Hindlimb muscle (tissue), 1 donor: ENCODE data around the gene CAMTA1. TPM values are rescaled to one million over a fixed set of nuclear protein-coding genes. Genes with fewer than 3 reads are reported as not detected.

Source experiments
- DNase-seq: peaks from one replicate; pipeline ENCODE4 v3.0.0-alpha.2; 2013
- polyA plus RNA-seq: library from polyadenylated mRNA; unstranded; fragments of 120-200 nt; gene quantifications from one replicate; pipeline ENCODE4 v1.2.1, GENCODE V29; 2013; ENCODE audit not compliant: insufficient read length

CAMTA1 gene
- polyA plus RNA-seq, 1 donor: 39.5 TPM

DNA sequence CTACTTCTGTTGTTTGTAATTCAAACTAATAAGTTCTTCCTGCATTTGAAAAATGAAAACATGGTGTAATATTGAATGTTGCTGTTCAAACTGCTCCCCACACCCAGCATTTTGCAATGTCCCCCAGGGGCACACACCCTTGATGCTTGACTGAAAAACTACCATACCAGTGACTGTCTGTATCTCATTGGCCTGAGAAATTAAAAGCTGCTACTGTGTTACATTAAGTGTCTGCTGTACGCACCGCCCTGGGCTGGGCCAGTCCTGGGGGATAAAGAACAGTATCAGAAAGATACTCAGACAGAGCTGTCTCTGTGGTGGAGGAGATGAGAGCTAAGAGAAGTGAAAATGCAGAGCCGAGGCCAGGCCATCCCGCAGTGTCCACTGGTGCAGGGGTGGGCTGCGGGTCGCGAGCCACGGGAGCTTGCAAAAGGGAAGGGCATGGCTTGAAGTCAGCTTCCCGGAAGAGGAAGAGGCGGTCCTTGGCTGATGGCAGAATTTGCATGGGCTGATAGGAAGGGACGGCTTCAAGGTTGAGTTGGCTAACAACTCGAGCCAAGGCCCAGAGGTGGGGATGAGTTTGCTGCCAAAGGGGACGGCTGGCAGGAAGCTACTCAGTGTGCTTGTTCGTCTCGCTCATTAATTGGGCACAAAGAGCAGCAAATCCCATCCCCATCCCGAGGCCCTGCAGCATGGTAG, 656.0 kb downstream of the CAMTA1 start:
- no peak for DNase-seq

DNA sequence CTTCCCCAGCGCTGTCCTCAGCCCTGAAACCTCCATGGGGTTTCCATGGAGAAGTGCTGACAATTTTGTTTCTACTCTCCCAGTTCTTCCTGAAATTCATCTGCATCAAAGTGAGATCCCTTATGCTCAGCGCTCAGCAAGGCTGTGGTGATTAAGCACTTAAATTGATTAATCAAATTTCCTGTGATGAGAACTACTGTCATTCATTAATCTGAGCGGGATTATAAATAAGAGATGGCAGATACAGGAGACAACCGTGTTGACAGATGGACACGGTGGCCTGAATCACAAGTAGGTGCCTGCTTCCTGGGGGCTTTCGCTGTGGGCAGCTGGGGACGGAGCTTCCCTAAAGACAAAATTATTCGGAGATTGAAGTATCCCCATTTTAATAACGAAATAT, 656.8 kb downstream of the CAMTA1 start:
- no peak for DNase-seq

DNA sequence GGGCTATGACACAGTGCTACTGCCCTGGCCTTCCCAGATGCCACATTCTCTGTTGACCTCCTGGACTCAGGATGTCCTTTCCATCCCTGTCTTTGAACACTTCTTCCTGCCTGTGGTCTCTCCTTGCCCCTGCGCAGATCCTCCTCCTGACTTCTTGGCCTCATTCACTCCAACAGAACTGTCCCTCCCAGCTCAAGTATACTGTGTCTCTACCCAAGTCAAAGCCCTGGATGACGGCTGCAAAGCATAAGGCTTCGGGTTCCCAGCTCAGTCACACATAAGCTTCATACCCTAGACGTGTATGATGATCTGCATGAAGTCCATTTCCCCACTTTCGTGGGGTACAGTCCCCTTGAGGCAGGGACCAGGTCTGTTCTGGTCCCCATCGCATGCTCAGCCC, 657.7 kb downstream of the CAMTA1 start:
- no peak for DNase-seq

DNA sequence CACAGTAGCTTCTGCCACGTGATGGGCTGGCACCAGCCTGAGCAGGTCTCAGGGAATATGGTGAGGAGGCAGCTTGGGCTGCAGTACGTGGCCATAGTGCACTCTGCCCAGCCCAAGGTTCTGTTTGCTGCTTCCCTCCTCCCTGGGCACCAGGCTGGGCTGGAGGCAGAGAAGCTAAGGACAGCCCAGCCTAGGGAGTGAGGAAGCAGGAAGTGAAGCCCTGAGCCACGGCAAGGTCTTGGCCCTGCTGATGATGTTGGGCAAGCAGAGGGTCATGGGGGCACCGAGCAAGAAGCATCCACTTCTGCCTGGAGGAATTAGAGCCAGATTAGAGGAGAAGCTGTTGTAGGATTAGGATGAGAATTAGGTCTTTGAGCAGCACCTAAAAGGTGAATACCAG, 659.1 kb downstream of the CAMTA1 start:
- no peak for DNase-seq

DNA sequence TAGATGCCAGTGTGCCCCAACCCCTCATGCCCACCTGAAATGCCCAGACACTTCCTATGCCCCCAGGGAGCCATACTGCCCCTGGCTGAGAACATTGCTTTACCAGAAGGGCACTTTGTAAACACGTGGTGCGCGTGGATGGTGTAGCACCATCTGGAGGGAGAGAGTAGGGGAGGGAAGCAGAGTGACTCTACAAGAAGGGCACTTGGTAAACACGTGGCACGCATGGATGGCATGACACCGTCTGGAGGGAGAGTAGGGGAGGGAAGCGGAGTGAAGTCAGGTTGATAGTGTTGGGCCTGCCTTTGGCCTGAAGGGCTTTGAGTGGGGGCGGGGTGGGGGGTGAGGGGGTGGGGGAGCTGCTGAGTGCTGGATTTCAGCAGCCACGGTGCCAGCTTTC, 661.8 kb downstream of the CAMTA1 start:
- no peak for DNase-seq

DNA sequence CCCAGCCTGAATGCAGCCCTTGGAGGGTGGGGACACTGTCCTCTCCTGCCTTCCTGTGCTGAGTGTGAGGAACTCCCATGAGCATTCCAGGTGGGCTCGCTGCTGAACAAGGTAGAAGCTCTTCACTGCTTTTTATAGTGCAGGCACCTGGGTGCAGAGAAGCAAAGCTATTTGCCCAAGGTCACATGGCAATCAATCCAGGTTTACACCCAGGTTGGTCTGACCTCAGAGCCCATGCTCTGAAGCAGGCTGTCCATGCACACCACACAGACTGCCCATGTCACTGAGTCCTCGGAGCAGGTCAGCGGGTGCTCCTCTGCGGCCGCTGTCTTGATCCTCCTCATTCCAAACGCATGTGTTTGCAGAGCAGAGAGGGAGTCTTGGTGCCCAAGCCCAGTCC, 662.5 kb downstream of the CAMTA1 start:
- no peak for DNase-seq

GRCh38 chr1:7448986-7449385, 663.7 kb downstream of the CAMTA1 start:
- no peak for DNase-seq

- no peak for DNase-seq
Measured at GRCh38 chr1:7449750-7450149, 664.5 kb downstream of the CAMTA1 start.

DNA sequence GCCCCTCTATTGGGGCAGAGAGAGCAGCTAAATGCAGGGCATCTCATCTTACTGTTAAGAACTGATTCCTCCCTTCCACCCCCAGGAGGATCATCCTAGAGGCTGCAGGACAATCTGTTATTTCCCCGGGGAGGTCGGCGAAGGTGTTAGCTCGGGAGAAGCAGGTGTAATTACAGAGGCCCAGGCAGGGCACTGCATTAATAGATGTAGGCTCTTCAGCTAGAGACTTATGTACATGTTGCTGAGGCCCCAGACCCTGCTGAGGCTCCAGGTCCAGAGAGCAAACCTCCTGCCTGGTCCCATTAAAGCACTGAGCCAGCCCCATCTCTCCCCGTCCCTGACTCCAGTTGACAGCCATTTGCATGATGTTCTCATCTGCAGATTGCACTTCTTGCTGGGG, 665.6 kb downstream of the CAMTA1 start:
- DNase-seq: no peak

- DNase-seq: no peak
Measured at GRCh38 chr1:7453038-7453437, 667.8 kb downstream of the CAMTA1 start.

DNA sequence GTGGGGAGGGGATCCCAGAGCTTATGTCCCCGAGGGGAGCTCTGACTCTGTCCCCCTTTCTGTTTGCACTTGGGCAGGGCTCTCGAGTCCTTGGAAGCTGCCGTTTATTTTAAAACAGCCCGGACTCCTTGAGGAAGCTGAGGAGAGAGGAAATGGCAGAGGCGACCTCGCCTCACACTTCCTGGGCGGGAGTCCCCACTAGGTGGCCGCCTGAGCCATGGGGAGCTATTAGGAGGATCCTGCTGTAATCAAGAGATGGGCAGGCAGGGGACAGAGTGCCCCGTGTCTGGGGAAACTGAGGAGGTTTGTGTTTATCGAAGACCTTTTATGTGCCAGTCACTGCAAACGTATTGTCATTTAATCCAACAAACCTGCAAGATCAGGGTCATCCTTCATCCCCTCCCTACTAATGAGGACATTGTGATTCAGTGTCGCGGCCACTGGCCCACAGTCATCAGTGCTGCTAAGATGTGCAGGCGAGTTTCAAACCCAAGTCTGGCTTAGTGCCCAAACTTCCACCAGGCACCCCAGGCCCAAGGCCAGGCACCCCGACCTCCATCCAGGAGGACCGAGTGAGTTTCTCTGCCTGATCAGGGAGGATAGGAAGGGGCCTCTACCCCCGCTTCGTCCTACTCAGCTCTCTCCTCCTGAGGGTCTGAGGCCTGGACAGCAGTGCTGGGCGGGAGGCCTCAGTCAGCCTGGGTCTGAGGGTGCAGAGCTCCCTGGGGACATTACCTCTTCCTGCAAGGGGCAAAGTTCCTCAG, 669.0 kb downstream of the CAMTA1 start:
- DNase-seq: no peak

DNA sequence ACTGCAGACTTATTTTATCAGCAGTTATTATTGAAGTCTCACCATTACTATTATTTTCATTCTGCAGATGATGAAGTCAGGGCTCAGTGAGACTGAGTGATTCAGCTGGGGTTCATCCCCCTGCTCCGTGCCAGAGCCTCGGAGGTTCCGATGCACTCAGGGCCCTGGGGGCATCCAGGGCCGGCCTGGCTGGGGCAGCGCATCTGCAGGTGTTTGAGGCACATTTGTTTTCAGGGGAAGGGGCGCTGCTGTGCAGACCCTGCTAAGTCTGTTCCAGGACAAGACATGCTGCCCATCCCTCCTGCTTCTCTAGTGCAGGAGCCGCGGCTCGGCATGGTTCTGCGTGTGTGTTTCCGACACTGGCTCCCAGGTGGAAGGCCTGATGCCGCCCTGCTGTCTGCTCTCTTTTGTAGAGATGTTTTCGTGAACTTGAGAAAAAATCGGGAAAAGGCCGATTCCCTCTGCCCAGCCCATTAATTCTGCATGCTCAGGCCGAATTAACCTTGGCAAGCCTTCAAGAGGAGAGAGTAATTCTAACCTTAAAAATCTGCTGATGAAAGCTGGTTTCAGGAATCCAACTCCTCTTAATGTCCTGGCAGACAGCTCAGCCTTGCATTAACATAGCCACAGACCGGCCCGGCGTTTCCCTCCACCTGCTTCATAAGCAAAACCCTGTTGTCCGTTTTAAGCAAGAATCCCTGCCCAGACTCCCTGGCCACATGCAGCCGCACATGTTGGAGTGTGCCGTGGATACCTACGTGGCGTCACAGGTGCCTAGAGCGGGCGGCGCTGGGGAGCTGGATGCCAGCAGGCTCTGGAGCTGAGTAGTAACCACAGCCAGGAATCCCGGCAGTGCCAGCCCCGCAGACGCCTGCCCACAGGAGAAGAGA, 669.9 kb downstream of the CAMTA1 start:
- peak; percentile 45 for DNase-seq

DNA sequence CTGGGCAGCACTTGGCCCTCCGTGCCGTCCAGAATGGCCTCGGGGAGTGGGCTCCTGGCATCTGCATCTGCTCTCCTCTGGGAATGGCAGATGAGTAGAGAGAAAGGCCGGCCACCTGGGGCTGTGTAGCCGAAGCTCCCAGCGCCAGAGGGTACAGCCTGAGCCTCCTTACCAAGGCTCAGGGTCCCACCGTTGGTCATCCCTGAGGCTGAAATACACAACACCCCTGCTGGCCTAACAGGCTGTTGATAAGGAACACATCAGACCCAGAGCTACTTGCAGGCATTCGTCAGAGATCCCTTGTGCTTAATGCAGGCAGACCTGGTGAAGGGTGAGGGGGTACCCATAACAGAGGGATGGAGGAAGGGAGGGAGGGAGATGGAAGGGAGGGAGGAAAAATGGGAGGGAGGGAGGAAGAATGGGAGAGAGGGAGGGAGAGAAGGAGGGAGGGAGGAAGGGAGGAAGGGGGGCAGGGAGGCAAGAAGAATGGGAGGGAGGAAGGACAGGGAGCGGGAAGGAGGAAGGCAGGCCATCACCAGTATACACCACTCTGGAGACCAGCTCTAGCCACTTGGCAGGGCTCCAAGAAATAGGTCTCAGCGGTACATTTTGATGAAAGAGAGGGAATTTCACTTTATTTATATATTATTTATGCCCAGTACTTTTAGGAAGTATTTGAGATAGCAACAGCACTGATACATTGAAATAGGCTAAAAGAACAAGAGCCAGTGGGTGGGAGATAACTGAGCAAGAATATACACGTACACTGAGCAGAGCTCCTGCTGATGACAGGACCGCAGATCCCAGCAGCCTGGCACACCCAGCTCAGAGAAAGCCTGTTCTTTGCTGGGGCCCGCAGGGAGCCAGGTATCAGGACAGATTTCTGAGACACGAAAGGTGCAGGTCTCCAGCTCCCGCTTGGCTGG, 670.8 kb downstream of the CAMTA1 start:
- DNase-seq: no peak

- DNase-seq: no peak
Measured at GRCh38 chr1:7456722-7457082, 671.4 kb downstream of the CAMTA1 start.

- DNase-seq: no peak
Measured at GRCh38 chr1:7457811-7458210, 672.6 kb downstream of the CAMTA1 start.

DNA sequence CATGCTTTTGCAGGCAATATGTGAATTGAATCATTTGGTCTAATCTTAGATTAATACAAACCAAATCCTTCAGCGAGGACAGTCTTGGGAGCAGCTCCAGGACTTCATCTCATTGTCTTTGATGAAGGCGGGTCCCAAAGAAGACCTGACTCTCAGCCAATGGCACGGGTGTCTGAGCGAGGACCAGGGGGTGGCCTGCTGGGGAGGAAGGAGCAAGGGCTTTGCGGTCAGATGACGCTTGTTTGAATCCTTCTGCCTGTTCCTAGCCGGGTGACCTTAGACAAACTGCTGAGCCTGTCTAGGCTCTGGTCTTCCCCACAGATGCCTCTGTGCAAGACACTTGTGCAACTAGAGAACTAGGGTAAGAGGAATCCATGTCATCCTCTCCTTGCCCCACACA, 673.7 kb downstream of the CAMTA1 start:
- no peak for DNase-seq

DNA sequence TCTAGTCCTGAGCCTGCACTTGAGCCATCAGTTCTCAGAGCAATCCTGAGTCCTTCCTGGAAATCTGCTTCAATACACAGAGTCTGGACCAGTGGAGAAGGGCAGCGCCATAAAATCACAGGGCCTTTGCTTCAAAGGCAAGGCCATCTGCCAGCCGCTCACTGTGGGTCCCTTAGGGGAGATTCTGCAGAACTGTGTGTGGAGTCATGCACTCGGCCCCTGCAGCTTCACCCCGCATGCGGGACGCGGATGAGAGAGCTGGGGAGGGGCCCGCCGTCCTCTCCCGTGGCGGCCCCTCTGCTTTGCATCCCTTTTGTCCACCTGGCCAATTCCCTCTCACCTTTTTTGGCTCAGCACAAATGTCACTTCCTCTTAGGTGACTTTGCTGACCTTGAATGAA, 674.7 kb downstream of the CAMTA1 start:
- no peak for DNase-seq

- DNase-seq: no peak
Measured at GRCh38 chr1:7460807-7461206, 675.6 kb downstream of the CAMTA1 start.

- no peak for DNase-seq
Measured at GRCh38 chr1:7462617-7463016, 677.4 kb downstream of the CAMTA1 start.

GRCh38 chr1:7463526-7463925, 678.3 kb downstream of the CAMTA1 start:
- DNase-seq: no peak

GRCh38 chr1:7464736-7465135, 679.5 kb downstream of the CAMTA1 start:
- DNase-seq: no peak

GRCh38 chr1:7467476-7468175, 682.4 kb downstream of the CAMTA1 start:
- DNase-seq: no peak
